UCSD-AML1 (cell line): ENCODE measurements around the gene TSPAN13.

Source experiments
- DNase-seq: peaks from one replicate; lab custom pipeline; 2025; ENCODE audit not compliant: unreplicated experiment; lab: John Stamatoyannopoulos, UW

Gene TSPAN13

DNA sequence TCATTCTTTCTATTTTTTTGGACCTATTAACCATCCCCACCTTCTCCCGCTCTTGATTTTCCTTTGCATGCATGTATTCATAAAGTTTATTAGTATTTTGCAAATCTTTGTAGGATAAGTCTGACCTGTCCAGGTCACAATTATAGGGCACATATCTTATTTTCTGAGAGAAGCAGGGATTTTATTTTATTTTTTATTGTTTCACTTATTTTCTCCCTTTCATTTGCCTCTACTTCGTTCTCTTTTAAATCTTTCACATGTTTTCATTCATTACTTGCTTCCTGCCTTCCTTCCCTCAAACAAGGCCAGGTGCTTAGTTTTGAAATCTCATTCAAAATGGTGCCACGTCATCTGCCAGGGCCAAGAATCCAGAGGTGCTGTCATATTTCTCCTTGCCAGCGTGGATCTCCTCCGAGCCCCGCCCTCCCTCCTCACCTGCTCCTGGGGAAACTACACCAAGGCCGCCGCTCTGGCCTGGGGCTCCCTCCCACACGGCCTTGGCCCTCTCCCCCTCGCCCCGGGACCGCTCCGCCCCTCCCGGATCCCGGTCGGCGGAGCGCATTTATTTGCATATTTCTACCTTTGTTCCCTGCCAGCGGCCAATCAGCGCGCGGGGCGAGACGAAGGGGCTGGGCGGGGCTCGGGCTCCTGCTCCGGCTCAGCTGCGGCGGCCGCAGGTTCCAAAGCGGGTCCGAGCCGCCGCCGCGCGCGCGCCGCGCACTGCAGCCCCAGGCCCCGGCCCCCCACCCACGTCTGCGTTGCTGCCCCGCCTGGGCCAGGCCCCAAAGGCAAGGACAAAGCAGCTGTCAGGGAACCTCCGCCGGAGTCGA, at the start of gene TSPAN13:
Gene TSPAN13, plus strand, starts transcription at position 654 of the 830 bp plus-strand sequence. CDS start 213 bp downstream, outside the sequence.
- peak; percentile 72 for DNase-seq

DNA sequence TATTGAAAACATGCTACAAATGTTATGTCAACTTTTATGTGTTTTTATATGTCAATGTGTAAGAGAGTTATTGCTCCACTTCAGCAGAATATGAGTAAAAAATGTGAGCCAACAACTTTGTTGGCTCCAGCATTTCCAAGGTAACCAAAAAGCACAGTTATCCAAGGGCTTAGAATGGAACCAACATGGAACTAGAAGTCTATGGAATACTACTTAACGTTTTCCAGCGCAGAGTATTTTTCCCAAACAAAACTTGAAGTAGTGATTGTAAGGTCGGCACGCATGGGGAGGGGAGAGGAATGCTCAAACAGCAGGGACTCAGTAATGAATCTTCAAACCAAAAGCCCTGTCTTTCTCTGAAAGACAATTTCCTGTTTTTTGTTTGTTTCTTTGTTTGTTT, 45.0 kb upstream of the TSPAN13 start:
- no peak for DNase-seq

DNA sequence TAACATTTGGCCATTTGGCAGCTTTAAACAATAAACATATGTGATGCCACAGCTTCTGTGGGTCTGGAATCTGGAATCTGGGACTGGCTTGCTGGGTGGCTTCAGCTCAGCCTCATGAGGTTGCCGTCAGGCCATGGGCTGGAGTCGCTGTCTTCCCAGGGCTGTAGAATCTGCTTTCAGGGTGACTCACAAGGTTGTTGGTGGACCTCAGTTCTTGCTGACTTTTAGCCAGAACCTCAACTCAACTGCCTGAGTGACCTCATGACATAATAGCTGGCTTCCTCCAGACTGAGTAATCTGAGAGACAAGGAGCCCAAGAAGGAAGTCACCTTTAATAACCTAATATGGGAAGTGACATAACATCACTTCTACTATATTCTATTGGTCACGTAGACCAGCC, 44.6 kb upstream of the TSPAN13 start:
- peak; percentile 4 for DNase-seq

DNA sequence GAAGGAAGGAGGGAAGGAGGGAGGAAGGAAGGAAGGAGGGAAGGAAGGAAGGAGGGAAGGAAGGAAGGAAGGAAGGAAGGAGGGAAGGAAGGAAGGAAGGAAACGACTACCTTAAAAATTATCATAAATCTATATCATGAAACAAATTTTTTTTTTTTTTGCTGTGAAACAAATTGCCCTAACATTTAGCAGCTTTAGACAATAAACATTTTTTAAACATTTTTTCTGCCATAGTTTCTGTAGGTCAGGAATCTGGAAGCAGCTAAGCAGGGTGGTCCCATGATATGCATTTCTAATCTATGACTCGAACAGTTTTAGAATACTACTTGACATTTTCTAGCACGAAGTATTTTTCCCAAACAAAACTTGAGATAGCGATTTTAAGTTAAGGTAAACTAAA, 42.9 kb upstream of the TSPAN13 start:
- no peak for DNase-seq

DNA sequence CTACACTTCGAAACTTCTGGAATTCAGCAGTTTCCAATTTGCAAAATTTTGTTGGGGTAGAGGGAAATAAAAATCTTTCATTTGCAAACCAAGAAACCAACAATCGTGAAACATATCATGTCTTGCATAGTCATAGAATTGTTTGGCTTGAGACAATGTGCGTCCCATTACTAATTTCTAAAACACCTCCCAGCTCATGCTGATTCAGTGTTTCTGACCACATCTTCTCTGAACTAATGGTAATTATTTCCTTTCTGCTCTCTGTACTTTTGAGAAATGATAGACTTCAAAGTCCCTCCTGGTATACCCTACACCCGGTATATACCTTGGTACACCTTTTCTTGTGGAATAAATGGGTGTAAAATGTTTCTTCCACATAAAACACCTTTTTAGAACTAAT, 41.8 kb upstream of the TSPAN13 start:
- DNase-seq, result no peak

DNA sequence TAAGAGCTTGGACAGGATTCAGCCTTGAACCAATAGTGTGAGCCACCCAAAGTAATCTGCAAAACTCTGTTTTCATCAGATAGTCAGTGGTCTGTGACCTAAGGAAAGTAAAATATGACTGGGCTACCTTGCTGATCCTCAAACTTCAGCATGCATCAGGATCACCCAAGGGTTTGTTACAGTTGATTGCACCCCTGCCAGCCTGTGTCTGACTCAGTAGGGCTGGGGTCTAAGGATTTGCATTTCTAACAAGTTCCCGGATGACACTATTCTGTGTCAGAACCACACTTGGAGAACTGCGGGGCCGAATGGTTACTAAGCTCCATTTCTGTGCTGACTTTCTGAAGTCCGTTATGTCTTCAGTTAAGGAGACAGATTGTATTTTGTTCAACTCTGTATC, 40.6 kb upstream of the TSPAN13 start:
- no peak for DNase-seq

DNA sequence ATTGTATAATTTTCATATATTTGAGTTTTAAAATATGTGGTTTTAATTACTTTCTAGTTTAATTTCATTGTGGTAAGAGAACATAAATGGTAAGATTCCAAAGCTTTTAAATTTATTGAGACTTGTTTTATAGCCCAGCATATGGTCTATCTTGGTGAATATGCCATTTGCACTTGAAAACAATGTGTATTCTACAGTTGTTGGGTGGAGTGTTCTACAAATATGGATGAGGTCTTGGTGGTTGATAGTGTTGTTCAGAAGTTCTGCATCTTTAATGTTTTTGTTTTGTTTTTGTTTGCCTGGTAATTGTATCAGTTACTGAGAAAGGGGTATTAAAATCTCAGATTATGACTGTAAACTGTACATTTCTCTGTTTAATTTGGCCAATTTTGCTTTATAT, 37.6 kb upstream of the TSPAN13 start:
- no peak for DNase-seq

DNA sequence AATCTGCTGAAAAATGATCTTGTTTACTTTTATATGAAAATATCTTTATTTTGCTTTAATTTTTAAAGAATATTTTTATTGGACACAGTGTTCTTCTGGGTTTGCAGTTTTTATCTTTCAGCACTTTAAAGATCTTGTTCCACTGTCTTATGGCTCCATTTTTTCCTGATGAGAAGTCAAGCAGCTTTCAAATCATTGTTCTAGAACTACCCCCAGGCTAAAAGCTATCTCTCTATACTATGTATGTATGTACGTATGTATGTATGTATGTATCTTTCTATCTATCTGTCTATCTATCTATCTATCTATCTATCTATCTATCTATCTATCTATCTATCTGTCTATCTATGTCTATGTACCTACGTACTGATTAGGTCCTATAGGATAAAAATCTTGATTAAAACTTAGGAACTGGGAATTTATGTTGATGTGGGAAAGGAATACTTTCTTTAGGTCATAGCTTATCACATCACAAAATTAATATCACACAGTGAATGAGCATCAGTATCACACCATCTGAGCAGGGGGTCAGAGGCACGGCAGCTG, 35.4 kb upstream of the TSPAN13 start:
- no peak for DNase-seq

DNA sequence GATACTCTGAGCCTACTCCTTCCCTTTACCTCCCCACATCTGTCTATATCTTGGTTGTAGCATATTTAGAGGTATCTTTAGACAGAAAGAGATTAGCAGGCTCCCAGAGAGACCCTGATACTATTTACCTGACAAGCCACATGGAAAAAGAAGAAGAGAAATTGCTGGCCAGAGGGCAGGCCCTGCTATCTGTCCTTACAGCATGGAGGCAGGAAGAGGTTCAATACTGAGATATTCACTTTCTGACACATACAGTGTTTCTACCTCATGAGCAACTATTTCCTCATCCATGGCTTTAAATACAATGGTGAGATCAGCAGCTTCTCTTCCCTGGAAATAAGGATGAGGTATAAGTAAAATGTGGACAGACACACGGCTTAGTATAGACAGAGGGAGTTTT, 33.9 kb upstream of the TSPAN13 start:
- DNase-seq, result no peak

DNA sequence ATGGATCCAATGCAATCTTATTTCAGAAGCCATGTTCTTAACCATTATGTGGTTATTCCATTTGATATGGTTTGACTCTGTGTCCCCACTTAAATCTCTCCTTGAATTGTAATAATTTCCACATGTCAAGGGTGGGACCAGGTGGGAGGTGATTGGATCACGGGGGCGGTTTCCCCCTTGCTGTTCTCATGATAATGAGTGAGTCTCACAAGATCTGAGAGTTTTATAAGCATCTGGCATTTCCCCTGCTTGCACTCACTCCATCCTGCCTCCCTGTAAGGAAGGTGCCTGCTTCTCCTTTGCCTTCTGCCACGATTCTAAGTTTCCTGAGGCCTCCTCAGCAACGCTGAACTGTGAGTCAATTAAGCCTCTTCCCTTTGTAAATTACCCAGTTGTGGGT, 32.0 kb upstream of the TSPAN13 start:
- DNase-seq, result no peak

DNA sequence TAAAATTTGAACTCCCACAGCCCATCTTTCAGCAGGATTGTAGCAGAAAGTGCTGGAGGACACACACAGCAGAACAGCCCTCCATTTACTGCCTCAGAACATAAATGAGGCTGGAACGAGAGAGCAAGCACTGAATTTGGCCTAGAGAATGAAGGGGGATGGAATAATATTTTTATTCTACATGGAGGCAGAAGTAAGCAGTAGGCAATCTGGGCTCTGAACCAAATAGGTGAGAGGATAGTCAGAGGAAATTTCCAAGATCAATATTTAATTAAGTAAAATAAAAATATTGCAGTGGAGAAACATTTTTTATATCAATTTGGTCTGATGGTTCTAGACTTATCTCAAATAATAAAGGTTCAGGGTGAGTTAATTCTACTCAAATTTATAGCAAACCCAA, 29.2 kb upstream of the TSPAN13 start:
- DNase-seq, result no peak

DNA sequence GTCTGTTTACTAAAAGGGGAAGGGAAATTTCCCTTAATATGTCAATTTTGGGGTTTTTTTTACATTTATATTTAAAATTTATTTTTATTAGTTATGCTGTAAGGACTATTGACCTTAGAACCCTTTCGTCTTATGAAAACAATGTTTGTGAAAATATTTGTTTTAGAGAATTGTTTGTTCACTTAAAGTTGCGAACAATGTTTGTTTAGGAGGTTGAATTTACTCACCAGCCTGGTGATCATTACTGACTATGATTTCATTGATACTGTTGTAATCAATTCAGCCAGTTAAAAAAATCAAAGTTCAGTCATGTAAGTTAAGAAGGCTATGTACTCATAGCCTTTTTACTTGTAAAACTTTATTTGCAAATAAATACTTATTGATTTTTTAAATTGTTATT, 27.4 kb upstream of the TSPAN13 start:
- no peak for DNase-seq

DNA sequence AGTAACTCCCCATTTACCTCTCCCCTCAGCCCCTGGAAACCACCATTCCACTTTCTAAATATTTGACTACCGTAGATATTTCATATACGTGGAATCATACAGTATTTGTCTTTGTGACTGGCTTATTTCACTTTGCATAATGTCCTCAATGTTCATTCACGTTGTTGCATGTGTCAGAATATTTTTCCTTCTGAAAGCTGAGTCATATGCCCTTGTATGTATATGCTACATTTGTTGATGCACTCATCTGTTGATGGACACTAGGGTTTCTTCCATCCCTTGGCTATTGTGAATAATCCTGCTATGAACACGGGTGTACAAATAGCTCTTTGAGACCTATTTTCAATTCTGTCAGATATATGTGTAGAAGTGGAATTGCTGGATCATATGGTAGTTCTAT, 25.8 kb upstream of the TSPAN13 start:
- no peak for DNase-seq

DNA sequence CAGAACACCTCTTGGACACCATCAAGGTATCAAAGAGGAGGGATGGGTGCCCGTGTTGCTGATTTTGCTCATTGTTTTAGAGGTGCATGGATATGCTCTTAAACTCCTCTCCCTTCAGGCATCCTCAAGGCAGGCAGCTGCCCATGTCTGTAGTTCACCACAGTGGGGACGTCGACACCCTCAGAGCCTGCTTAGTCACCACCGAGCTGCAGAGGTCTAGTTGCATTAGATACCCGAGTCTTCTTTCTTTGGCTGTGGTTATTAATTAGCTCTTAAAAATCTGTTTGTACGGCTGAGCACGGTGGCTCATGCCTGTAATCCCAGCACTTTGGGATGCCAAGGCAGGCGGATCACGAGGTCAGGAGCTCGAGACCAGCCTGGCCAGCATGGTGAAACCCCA, 24.7 kb upstream of the TSPAN13 start:
- no peak for DNase-seq

DNA sequence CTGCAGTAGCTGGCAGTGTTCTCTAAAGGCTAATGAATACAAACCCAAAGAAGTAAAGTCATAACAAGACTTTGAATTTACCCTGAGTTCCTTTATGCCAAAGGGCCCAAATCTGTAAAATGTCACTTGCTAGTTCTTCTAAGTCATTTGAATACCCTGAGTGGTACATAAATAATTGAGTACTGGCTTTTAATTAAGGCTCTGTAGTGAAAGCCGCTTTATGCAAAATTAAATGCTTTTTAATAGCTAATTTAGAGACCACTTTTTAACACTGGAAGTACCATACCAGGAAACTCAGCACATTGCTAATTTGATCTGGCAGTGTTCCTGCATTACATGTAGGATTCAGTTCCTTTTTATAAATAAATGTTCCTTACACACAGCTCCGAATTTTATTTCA, 24.0 kb upstream of the TSPAN13 start:
- no peak for DNase-seq

DNA sequence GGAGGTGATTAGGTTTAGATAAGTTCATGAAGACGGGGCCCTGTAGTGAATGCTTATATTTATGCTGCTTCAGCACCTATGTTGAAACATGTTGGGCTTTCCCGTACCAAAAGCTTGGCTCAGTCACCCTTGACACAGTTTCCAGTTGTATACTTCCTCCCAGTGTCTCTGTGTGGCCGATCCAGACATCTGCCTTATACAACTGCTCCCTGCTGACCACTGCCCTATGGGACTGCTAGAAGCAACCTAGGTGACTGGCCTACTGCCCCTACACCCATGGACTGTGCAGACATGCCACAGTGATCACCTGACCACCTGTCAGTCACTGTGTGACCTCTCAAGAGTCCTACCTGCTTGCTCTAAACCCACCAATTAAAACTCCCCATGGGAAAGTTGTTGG, 22.6 kb upstream of the TSPAN13 start:
- no peak for DNase-seq

DNA sequence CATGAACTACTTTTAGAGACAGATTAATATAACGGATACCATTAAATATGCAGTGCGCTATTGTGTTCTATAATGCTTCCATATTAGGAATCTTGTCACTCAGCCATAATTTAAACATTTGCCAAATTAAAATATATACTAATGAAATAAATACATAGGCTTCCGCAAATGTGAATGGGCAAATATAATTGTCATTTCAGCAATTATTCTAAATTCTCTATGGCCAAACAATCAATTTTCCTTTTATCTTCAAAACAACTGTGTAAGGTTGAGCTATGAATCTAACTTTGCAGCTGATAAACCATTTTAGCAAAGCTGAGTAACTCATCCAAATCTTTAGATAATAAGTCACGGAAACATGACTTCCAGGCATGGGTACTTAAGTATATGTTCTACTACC, 20.7 kb upstream of the TSPAN13 start:
- no peak for DNase-seq

DNA sequence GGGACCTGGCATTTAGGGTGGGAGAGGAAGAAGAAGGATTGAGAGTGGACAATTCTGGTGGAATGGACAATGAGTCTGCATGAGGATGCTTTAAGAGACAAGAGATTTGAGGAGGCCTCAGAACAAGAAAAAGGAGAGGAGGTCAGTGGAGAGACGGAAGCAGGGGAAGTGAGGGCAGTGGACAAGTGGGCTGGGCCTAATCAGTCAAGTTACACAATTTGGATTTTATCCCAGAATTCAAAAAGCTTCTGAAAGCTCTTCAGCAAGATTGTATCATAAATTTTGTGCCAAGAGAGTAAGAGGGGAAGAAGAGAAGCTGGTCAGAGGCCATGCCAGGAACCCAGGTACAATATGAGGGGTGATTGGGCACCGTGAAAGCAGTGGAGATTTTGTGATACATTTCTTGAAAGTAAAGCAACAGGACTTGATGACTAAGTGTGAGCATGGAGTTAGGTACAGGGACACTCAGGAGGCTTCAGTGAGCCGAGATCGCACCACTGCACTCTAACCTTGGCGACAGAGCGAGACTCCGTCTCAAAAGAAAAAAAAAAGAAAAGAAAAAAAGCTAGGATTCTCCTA, 19.3 kb upstream of the TSPAN13 start:
- no peak for DNase-seq

DNA sequence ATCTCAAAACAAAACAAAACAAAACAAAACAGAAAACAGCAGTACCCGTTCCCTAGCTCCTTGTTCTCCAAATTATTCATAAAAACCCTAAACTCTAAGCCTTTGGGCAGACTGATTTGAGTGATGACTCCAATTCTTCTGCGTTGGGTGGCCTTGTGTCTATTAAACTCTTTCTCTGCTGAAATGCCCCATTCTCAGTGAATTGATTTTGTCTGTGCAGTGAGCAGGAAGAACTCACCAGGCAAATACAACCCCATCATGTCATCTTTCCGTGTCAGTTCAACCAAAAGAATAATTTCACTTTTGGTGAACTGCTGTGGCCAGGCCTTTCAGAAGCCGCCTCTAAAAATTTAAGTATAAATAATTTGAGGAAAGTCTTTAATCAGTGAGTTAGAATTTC, 18.5 kb upstream of the TSPAN13 start:
- DNase-seq, result no peak

DNA sequence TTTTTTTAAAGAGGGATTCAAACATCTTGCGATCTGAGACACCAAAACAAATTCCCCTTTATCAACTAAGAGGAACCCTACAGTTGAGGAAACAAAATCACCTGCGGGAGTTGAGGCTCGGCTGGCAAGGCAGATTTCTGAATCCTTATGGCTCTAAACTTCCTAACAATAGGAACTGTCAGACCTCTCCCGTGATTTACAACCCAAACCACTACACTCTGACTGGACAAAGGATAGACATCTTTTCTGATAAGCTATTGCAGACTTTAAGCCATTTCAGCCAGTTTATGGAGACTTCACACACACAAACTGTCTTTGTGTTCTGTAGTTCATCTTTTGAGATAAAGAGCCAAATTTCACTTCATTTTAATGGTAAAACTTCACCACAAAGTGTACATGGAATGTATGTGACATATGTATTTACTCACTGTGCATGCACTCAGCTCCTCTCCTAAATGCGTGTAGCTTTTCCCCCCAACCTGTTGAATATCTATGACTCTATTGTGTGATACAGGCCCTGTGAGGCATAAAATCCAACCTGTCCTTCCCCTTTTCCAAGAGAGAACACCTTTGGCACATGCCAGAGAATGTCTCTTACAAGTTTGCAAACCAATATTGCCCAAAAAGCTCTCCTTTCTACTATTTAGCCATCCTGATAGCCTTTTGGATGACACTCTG, 15.4 kb upstream of the TSPAN13 start:
- no peak for DNase-seq

DNA sequence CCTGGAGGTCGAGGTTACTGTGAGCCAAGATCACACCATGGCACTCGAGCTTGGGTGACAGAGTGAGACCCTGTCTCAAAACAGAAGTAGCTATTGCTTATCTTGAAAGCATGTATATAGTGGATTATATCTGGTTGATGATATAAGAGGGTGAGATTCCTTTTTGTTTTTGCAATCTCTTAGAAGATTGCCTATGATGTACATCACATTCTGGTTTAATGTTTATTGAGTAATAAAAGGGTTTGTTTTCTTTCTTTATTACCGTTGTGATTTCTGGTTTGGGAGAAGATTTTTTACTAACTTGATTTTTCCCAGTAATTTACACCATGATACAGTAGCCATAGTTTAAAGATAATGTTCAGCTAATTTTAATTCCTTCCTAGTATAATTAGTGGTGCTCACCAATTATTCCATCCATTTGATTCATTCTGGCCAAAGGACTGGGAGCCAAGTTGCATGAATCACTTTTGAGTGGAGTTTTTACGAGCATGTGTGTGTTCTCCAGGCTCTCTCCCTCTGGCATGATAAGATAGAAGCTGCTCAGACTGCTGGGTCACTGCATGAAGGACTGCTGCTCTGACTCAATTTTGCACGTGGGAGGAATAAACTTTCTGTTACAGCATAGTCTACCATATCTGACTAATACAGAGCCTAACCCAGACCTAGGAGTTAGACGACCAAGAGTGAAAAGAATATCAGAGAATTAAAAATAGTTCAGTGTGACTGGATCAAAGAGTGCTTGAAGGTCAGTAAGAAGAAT, 13.5 kb upstream of the TSPAN13 start:
- no peak for DNase-seq
